Stimulated activated CD4-positive, alpha-beta T cell treated with anti-CD3 and anti-CD28 coated beads, Interleukin-1b, Interleukin-23, amount 100 ng/mL, for 4 hours (primary cell): ENCODE measurements around the gene SGK2.
A peak's percentile ranks its signal among the peaks of the same experiment; 100 is the strongest.

Source experiments
- DNase-seq, 2 donors: peaks; one replicate each; pipeline ENCODE4 v3.0.0-alpha.2; 2020; ENCODE audit warnings: low read depth in 2 of 2

SGK2 gene

GRCh38 chr20:43558412-43559146 is at the start of gene SGK2:
TSS of gene SGK2 (plus strand) at chr20:43559027. CDS start at chr20:43566496, 7,469 bp downstream.
- DNase-seq = no peak

GRCh38 chr20:43511879-43512278 is 46.9 kb upstream of the SGK2 start:
- no peak for DNase-seq

GRCh38 chr20:43513372-43513930 is 45.4 kb upstream of the SGK2 start:
- no peak for DNase-seq

- peak; percentile 74 to 79 for DNase-seq
These were observed 44.7 kb upstream of the SGK2 start for GRCh38 chr20:43513931-43514647.

- DNase-seq = no peak
These were observed 44.2 kb upstream of the SGK2 start for GRCh38 chr20:43514648-43514999.

GRCh38 chr20:43515628-43516027 is 43.2 kb upstream of the SGK2 start:
- no peak for DNase-seq

GRCh38 chr20:43516251-43516824 is 42.5 kb upstream of the SGK2 start:
- no peak for DNase-seq

- no peak for DNase-seq
These were observed 38.7 kb upstream of the SGK2 start for GRCh38 chr20:43520074-43520630.

- no peak for DNase-seq
These were observed 33.8 kb upstream of the SGK2 start for GRCh38 chr20:43525021-43525420.

- no peak for DNase-seq
These were observed 30.5 kb upstream of the SGK2 start for GRCh38 chr20:43528258-43528875.

GRCh38 chr20:43529051-43529450 is 29.8 kb upstream of the SGK2 start:
- DNase-seq = no peak

- no peak for DNase-seq
These were observed 29.2 kb upstream of the SGK2 start for GRCh38 chr20:43529457-43530153.

- DNase-seq = no peak
These were observed 28.3 kb upstream of the SGK2 start for GRCh38 chr20:43530321-43531090.

GRCh38 chr20:43531091-43531443 is 27.8 kb upstream of the SGK2 start:
- no peak for DNase-seq

GRCh38 chr20:43532416-43533055 is 26.3 kb upstream of the SGK2 start:
- no peak for DNase-seq

GRCh38 chr20:43533060-43533459 is 25.8 kb upstream of the SGK2 start:
- DNase-seq = no peak

GRCh38 chr20:43534016-43534415 is 24.8 kb upstream of the SGK2 start:
- DNase-seq = no peak

- no peak for DNase-seq
These were observed 24.0 kb upstream of the SGK2 start for GRCh38 chr20:43534791-43535350.

- DNase-seq = no peak
These were observed 23.3 kb upstream of the SGK2 start for GRCh38 chr20:43535370-43536004.
